ENCODE data around the gene IQCF2. TPM values are rescaled to one million over a fixed set of nuclear protein-coding genes. Genes with fewer than 3 reads are reported as not detected.

The IQCF2 gene
- total and polyA plus RNA-seq, 2 donors (not counting 1 experiment from before 2014, with no cell fraction given) = not detected

DNA sequence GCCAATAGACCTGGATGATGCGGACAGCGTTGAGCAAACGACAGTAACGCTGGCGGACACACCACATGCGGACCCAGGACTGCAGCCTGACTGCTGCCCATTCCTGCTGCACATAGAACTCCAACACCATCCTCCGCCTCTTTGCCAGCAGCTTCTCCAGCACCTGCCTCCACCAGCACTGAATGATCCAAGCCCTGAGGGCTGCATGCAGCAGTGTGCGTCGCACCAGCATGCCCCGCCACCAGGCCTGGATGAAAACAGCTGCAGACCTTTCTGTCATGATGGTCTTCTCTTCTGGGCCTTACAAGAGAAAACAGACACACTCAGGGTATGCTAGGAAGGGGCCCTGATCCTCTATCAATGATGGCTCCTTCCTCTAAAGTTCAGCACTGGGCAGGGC, 12.5 kb downstream of the IQCF2 start:
- intact Hi-C loops (cut with micrococcal nuclease) = no loop called here
- POLR2A ChIA-PET = no interaction called here

DNA sequence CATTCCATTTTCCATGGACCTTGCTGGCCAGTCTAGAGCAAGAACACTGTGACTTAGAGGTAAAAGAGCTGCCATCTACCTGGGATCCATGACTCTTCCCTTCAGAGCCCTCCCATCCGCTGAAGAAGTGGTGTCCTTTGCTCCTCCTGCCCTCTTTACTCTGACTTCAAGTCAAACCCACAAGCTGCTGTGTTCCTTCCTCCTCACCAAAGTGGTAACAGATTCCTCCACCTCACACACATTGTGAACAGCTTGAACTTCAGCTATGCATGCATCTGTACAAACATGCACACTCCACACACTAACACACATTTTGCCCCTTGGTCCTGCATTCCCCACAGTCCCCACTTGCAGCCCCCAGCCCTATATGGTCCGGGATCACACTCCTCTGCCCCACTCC, 13.0 kb downstream of the IQCF2 start:
- Mint-ChIP-seq H3K27me3 (peaks cover 28% of the 10 kb centered on the region), H3K9me3 (ENCODE audit: insufficient read depth) (no peaks in the 10 kb centered on the region), H3K4me1 (no peaks in the 10 kb centered on the region), H3K4me3 (no peak overlapping the region), H3K27ac (no peak overlapping the region)
- Histone ChIP-seq H3K27ac (ENCODE audit: low read length in 2 of 2) (no peak overlapping the region), H3K4me1 (ENCODE audit: control insufficient read depth in 2 of 2, insufficient read depth in 2 of 2, low read length in 2 of 2) (no peaks in the 10 kb centered on the region), H3K27me3 (replicated peaks in 1 of 4; ENCODE audit: control extremely low read depth in 1 of 4, control insufficient read depth in 3 of 4, insufficient read depth in 4 of 4, low read length in 3 of 4) (peaks cover 0 to 4% (median 0%) of the 10 kb centered on the region in 4 experiments), H2AFZ (ENCODE audit: insufficient read depth, low read depth, low read length, poor library complexity, severe bottlenecking) (no peak overlapping the region), H3K4me3 (ENCODE audit: control extremely low read depth in 1 of 5, extremely low read depth in 1 of 5, insufficient read depth in 1 of 5, low read depth in 2 of 5, low read length in 4 of 5) (no peak overlapping the region), H3K9me3 (ENCODE audit: control extremely low read depth in 1 of 3, control insufficient read depth in 2 of 3, insufficient read depth in 1 of 3, low read length in 2 of 3) (no peaks in the 10 kb centered on the region), H3K9ac (ENCODE audit: low read length) (no peak overlapping the region), H3K36me3 (replicated peaks in 1 of 2; ENCODE audit: control extremely low read depth in 1 of 2, control insufficient read depth in 1 of 2, extremely low read depth in 1 of 2, insufficient read depth in 2 of 2, low read length in 1 of 2) (no peaks in the 10 kb centered on the region), H3K4me2 (replicated peaks; ENCODE audit: low read depth, low read length, poor library complexity, severe bottlenecking) (no peak overlapping the region), H4K20me1 (ENCODE audit: control insufficient read depth, insufficient read depth, low read length, poor library complexity, severe bottlenecking) (no peaks in the 10 kb centered on the region), H3K79me2 (ENCODE audit: control insufficient read depth, insufficient read depth, low read length) (no peaks in the 10 kb centered on the region)
- TF ChIP-seq EZH2 (IDR thresholded peaks at IDR 0.05; ENCODE audit: borderline replicate concordance, insufficient read depth, low read depth, low read length, poor library complexity, severe bottlenecking) = no peak
- TF ChIP-seq, protein P1, sequence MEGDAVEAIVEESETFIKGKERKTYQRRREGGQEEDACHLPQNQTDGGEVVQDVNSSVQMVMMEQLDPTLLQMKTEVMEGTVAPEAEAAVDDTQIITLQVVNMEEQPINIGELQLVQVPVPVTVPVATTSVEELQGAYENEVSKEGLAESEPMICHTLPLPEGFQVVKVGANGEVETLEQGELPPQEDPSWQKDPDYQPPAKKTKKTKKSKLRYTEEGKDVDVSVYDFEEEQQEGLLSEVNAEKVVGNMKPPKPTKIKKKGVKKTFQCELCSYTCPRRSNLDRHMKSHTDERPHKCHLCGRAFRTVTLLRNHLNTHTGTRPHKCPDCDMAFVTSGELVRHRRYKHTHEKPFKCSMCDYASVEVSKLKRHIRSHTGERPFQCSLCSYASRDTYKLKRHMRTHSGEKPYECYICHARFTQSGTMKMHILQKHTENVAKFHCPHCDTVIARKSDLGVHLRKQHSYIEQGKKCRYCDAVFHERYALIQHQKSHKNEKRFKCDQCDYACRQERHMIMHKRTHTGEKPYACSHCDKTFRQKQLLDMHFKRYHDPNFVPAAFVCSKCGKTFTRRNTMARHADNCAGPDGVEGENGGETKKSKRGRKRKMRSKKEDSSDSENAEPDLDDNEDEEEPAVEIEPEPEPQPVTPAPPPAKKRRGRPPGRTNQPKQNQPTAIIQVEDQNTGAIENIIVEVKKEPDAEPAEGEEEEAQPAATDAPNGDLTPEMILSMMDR (IDR thresholded peaks at IDR 0.05) = no peak
- DNase-seq = no peak
- ATAC-seq (ENCODE audit: low read depth) = no peak
- WGBS (ENCODE audit: insufficient coverage) = 66% methylated on average over 2 of the region's 2 CpGs
- ChIA-PET CTCF (interaction anchor here (0.9 kb wide), 1 partner anchor 76 kb away, joined by 3 read pairs; no protein-coding TSS in a partner anchor), POLR2A (no interaction called here)
- intact Hi-C loops (cut with micrococcal nuclease) = no loop called here

More for the DNA sequence above, 12.5 kb downstream of the IQCF2 start:
- DNase-seq (no peak), ATAC-seq (ENCODE audit: low read depth) (no peak)
- Histone ChIP-seq H3K79me2 (ENCODE audit: control insufficient read depth, insufficient read depth, low read length) (no peaks in the 10 kb centered on the region), H3K27me3 (replicated peaks in 1 of 4; ENCODE audit: control extremely low read depth in 1 of 4, control insufficient read depth in 3 of 4, insufficient read depth in 4 of 4, low read length in 3 of 4) (peaks cover 0 to 7% (median 0%) of the 10 kb centered on the region in 4 experiments), H3K4me2 (replicated peaks; ENCODE audit: low read depth, low read length, poor library complexity, severe bottlenecking) (no peak overlapping the region), H2AFZ (ENCODE audit: insufficient read depth, low read depth, low read length, poor library complexity, severe bottlenecking) (no peak overlapping the region), H3K4me1 (ENCODE audit: control insufficient read depth in 2 of 2, insufficient read depth in 2 of 2, low read length in 2 of 2) (no peaks in the 10 kb centered on the region), H3K27ac (ENCODE audit: low read length in 2 of 2) (no peak overlapping the region), H3K9ac (ENCODE audit: low read length) (no peak overlapping the region), H4K20me1 (ENCODE audit: control insufficient read depth, insufficient read depth, low read length, poor library complexity, severe bottlenecking) (no peaks in the 10 kb centered on the region), H3K9me3 (ENCODE audit: control extremely low read depth in 1 of 3, control insufficient read depth in 2 of 3, insufficient read depth in 1 of 3, low read length in 2 of 3) (no peaks in the 10 kb centered on the region), H3K36me3 (replicated peaks in 1 of 2; ENCODE audit: control extremely low read depth in 1 of 2, control insufficient read depth in 1 of 2, extremely low read depth in 1 of 2, insufficient read depth in 2 of 2, low read length in 1 of 2) (no peaks in the 10 kb centered on the region), H3K4me3 (ENCODE audit: control extremely low read depth in 1 of 5, extremely low read depth in 1 of 5, insufficient read depth in 1 of 5, low read depth in 2 of 5, low read length in 4 of 5) (no peak overlapping the region)
- TF ChIP-seq, protein P1 (IDR thresholded peaks at IDR 0.05) = no peak
- TF ChIP-seq EZH2 (IDR thresholded peaks at IDR 0.05; ENCODE audit: borderline replicate concordance, insufficient read depth, low read depth, low read length, poor library complexity, severe bottlenecking) = no peak
- Mint-ChIP-seq H3K4me3 (no peak overlapping the region), H3K27me3 (peaks cover 31% of the 10 kb centered on the region), H3K27ac (no peak overlapping the region), H3K4me1 (no peaks in the 10 kb centered on the region), H3K9me3 (ENCODE audit: insufficient read depth) (no peaks in the 10 kb centered on the region)
- CTCF ChIA-PET = no interaction called here
- 98% methylated on average over 10 of the region's 10 CpGs for WGBS (ENCODE audit: insufficient coverage)
